Measurements from ENCODE around the gene LIME1. TPM values are rescaled to one million over a fixed set of nuclear protein-coding genes. Genes with fewer than 3 reads are reported as not detected.
A peak's percentile ranks its signal among the peaks of the same experiment; 100 is the strongest.

The LIME1 gene
- polyA plus RNA-seq, 3 donors: 0.39 to 8.8 (median 0.62) TPM

GRCh38 chr20:63695424-63696305, 40.8 kb upstream of the LIME1 start:
- H3K4me2 ChIP-seq (replicated peaks; ENCODE audit: extremely low read depth, low read length, poor library complexity, severe bottlenecking): no peak overlapping the region
- H3K27ac Mint-ChIP-seq: no peak overlapping the region
- no peak overlapping the region for H3K9ac ChIP-seq (ENCODE audit: insufficient read depth, low read length, poor library complexity, severe bottlenecking)
- peaks cover 2 to 21% (median 3%) of the 10 kb centered on the region in 3 donors for H3K27me3 Mint-ChIP-seq (ENCODE audit: low read depth in 3 of 3)
- DNase-seq: no peak
- WGBS (ENCODE audit: insufficient coverage): 81% methylated on average over 20 of the region's 25 CpGs
- no peaks in the 10 kb centered on the region for H3K79me2 ChIP-seq (ENCODE audit: insufficient read depth, low read length)
- peaks cover 16% of the 10 kb centered on the region in 2 donors for H3K4me1 ChIP-seq (ENCODE audit: control insufficient read depth in 1 of 2, insufficient read depth in 2 of 2, low read length in 2 of 2)
- H3K27ac ChIP-seq (ENCODE audit: low read depth in 1 of 2, low read length in 2 of 2): no peak overlapping the region
- H3K4me1 Mint-ChIP-seq: peaks cover 16% of the 10 kb centered on the region
- peaks cover 10 to 17% of the 10 kb centered on the region in 2 donors for H3K36me3 Mint-ChIP-seq
- H4K20me1 ChIP-seq (ENCODE audit: insufficient read depth, low read length): peaks cover 38% of the 10 kb centered on the region
- no peaks in the 10 kb centered on the region for H3K9me3 ChIP-seq (replicated peaks in 1 of 2; ENCODE audit: control insufficient read depth in 1 of 2, insufficient read depth in 1 of 2, low read length in 2 of 2)
- intact Hi-C loops (cut with micrococcal nuclease): no loop called here
- H3K36me3 ChIP-seq (replicated peaks in 1 of 2; ENCODE audit: control insufficient read depth in 1 of 2, insufficient read depth in 2 of 2, low read length in 2 of 2): peaks cover 0 to 9% of the 10 kb centered on the region in 2 donors
- H3K9me3 Mint-ChIP-seq: no peaks in the 10 kb centered on the region
- H3K27me3 ChIP-seq (ENCODE audit: control insufficient read depth in 2 of 2, insufficient read depth in 2 of 2, low read length in 2 of 2): peaks cover 0 to 12% of the 10 kb centered on the region in 2 donors
- no peak for TF ChIP-seq CTCF (IDR thresholded peaks at IDR 0.05)
- H2AFZ ChIP-seq (ENCODE audit: insufficient read depth, low read depth, low read length, poor library complexity, severe bottlenecking): no peak overlapping the region
- H3K4me3 ChIP-seq (replicated peaks in 1 of 3; ENCODE audit: low read depth in 2 of 3, low read length in 3 of 3): no peak overlapping the region
- no peak overlapping the region for H3K4me3 Mint-ChIP-seq

- no peak overlapping the region for H2AFZ ChIP-seq (ENCODE audit: insufficient read depth, low read depth, low read length, poor library complexity, severe bottlenecking)
- TF ChIP-seq CTCF (IDR thresholded peaks at IDR 0.05): no peak
- intact Hi-C loops (cut with micrococcal nuclease): no loop called here
- 2% methylated on average over 4 of the region's 6 CpGs for WGBS (ENCODE audit: insufficient coverage)
- H3K27ac Mint-ChIP-seq: no peak overlapping the region
- peak overlapping the region; percentile 22 for H3K4me2 ChIP-seq (replicated peaks; ENCODE audit: extremely low read depth, low read length, poor library complexity, severe bottlenecking)
- no peaks in the 10 kb centered on the region for H3K79me2 ChIP-seq (ENCODE audit: insufficient read depth, low read length)
- H3K4me3 Mint-ChIP-seq: no peak overlapping the region
- peaks cover 43% of the 10 kb centered on the region for H4K20me1 ChIP-seq (ENCODE audit: insufficient read depth, low read length)
- peaks cover 0 to 9% of the 10 kb centered on the region in 2 donors for H3K36me3 ChIP-seq (replicated peaks in 1 of 2; ENCODE audit: control insufficient read depth in 1 of 2, insufficient read depth in 2 of 2, low read length in 2 of 2)
- H3K9me3 ChIP-seq (replicated peaks in 1 of 2; ENCODE audit: control insufficient read depth in 1 of 2, insufficient read depth in 1 of 2, low read length in 2 of 2): no peaks in the 10 kb centered on the region
- H3K27ac ChIP-seq (ENCODE audit: low read depth in 1 of 2, low read length in 2 of 2): no peak overlapping the region
- no peak overlapping the region for H3K4me3 ChIP-seq (replicated peaks in 1 of 3; ENCODE audit: low read depth in 2 of 3, low read length in 3 of 3)
- peaks cover 16% of the 10 kb centered on the region for H3K4me1 Mint-ChIP-seq
- peaks cover 9 to 17% of the 10 kb centered on the region in 2 donors for H3K36me3 Mint-ChIP-seq
- H3K9ac ChIP-seq (ENCODE audit: insufficient read depth, low read length, poor library complexity, severe bottlenecking): no peak overlapping the region
- H3K27me3 Mint-ChIP-seq (ENCODE audit: low read depth in 3 of 3): peaks cover 2 to 21% (median 3%) of the 10 kb centered on the region in 3 donors
- no peaks in the 10 kb centered on the region for H3K9me3 Mint-ChIP-seq
- DNase-seq: no peak
- H3K27me3 ChIP-seq (ENCODE audit: control insufficient read depth in 2 of 2, insufficient read depth in 2 of 2, low read length in 2 of 2): peaks cover 0 to 12% of the 10 kb centered on the region in 2 donors
- peaks cover 16% of the 10 kb centered on the region in 2 donors for H3K4me1 ChIP-seq (ENCODE audit: control insufficient read depth in 1 of 2, insufficient read depth in 2 of 2, low read length in 2 of 2)
Observed at GRCh38 chr20:63696306-63696627, 40.2 kb upstream of the LIME1 start.
